Activated CD8-positive, alpha-beta memory T cell treated with anti-CD3 and anti-CD28 coated beads, Interleukin-2, amount 50 U/mL, for 24 hours (primary cell): ENCODE results near the gene ZNF532.

ENCODE experiments used
- DNase-seq: peaks from one replicate; pipeline ENCODE4 v3.0.0-alpha.2; 2020; ENCODE audit errors: extremely low read depth

The ZNF532 gene

DNA sequence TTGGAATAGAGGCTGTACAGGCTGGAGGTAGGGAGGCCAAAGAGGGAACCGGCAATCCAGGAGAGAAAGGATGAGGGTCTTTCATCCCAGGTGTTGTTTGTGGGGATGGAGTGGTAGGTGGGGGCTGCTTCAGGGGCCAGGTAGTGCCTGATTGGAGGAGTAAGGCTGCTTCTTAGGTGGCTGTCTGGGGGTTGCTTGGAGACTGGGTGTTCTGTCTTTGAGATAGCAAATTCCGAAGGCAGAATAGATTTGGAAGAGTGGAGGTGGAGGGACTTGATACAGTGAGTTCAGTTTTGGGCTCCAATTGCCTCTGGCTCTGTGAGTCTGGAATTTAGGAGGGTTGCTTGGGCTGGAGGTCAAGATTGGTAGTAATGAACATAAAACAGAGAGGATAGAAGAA lies 5.9 kb downstream of the ZNF532 start:
- DNase-seq = no peak

GRCh38 chr18:58871514-58872420 lies 7.1 kb downstream of the ZNF532 start:
- no peak for DNase-seq

GRCh38 chr18:58878640-58879039 lies 14.0 kb downstream of the ZNF532 start:
- no peak for DNase-seq

- DNase-seq = no peak
Observed at GRCh38 chr18:58881477-58881876, 16.8 kb downstream of the ZNF532 start.

- DNase-seq = no peak
Observed at GRCh38 chr18:58882044-58882443, 17.4 kb downstream of the ZNF532 start.

DNA sequence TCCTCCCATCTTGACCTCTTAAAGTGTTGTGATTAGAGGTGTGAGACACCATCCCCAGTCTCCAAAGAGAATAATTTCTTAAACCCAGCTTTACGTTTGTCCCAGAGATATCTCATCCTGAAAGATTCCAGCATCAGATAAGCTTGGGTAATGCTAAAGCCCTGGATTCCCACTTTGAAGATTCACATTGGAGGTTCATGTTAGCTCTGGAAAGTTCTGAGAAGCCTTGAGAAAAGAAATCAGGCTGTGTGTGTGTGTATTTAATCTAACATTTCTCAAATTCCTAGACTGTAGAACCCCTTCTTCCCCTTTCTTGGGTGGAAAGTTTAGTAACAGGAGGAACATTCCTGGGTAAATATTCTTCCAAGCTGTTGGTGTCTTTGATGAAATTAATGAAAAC lies 18.0 kb downstream of the ZNF532 start:
- DNase-seq = no peak

- DNase-seq = no peak
Observed at GRCh38 chr18:58884680-58885079, 20.0 kb downstream of the ZNF532 start.

GRCh38 chr18:58886431-58886830 lies 21.8 kb downstream of the ZNF532 start:
- no peak for DNase-seq

- no peak for DNase-seq
Observed at GRCh38 chr18:58886864-58887612, 22.4 kb downstream of the ZNF532 start.

DNA sequence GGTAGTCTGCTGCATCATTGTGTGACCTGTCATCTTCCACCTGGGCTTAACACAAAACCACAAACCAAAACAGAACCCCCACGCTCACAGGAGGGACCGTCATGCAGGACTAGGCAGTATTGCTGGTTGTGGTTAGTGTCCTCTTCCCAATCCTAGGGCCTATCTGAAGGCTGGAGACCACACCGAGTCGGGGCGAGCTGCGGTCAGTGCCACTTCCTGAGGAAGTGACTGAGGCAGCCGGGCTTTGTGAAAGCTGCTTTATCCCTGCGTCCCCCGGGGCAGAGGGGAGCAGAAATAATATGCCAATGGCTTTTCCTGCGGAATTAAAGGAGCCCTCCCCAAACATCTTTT lies 22.9 kb downstream of the ZNF532 start:
- no peak for DNase-seq

GRCh38 chr18:58891776-58892175 lies 27.1 kb downstream of the ZNF532 start:
- no peak for DNase-seq

GRCh38 chr18:58892488-58892887 lies 27.8 kb downstream of the ZNF532 start:
- DNase-seq = no peak

- DNase-seq = no peak
Observed at GRCh38 chr18:58893388-58894099, 28.9 kb downstream of the ZNF532 start.

GRCh38 chr18:58894930-58895329 lies 30.3 kb downstream of the ZNF532 start:
- no peak for DNase-seq

GRCh38 chr18:58895385-58895784 lies 30.7 kb downstream of the ZNF532 start:
- no peak for DNase-seq

GRCh38 chr18:58896268-58896667 lies 31.6 kb downstream of the ZNF532 start:
- no peak for DNase-seq

DNA sequence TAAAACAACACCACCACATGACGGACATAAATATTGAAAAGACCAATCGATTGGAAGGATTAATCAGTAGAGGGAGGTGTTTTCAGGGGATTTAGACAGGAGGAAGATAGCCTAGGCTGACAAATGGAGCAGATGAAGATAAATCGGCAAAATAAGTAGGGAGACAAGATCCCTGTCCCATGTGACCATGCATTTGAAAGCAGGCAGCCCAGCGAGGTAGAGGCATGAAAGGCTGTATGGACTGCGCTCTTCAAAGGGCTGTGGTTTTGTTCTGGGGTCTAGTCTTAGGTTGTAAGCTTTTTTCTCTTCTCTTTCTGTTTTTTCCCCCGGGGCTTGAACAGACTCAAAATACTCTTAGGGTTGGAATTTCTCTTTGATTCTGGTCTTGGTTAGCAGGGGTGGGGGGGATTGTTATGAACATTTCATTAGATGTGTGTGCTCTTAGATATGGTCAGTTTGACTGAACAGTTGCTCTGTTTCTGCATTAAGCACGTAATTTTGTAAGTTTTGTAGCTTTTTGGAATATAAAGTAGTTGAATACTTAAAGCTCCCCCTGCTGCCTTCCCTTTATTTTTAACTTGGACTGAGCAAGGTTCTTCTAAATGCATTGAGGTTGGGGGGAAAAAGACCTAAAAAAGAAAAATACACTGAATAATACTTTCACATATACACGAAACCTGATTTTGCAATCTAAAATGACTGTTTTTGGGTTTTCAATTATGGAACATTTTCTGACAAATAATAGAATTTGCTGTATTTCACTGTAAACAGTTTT lies 32.2 kb downstream of the ZNF532 start:
- DNase-seq = no peak

DNA sequence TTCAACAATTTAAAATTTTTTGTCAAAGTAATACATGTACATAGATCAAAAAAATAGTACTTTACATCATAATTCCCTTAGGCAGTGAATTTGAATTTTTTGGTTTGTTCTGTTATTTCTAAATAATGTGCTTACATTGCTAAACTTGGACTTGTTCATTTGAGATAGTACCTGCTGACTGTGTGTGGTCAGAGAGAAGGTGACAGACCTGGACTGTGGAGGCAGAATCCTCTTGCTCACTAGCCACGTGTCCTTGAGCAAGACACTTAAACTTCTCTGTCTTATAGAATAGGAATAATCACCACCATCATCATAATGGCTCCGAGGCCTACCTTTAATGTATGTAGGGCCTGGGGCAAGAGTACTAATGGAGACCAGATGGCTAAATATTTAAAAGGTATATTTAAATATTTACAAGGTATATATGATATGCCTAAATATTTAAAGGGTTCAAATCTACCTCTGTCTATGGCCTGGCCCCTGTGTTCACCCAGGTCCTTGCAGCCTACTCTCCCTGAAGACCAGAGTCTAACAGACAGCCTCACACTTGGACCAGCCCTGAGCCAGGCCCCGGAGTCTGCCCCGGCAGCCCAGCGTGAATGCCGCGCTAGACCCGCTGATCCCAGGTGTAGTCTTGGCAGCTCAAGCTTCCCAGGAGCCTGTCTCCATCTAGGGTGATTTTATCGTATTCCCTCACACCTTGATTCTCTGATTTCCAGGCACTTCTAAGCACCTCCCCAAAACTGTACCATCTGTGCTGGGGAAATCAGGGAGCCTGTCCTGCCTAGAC lies 33.5 kb downstream of the ZNF532 start:
- no peak for DNase-seq

- DNase-seq = no peak
Observed at GRCh38 chr18:58900015-58900649, 35.5 kb downstream of the ZNF532 start.

- no peak for DNase-seq
Observed at GRCh38 chr18:58901143-58901542, 36.5 kb downstream of the ZNF532 start.
